NCI-H128 (cell line): ENCODE data around the gene SLC15A3.
"Not testable (repeated sequence)": the region's sequence is repeated elsewhere in the genome, so short reads cannot be mapped to it uniquely, and the experiment has no call there.

ENCODE experiments used
- DNase-seq: peaks from one replicate; lab custom pipeline; 2025; ENCODE audit not compliant: unreplicated experiment; lab: John Stamatoyannopoulos, UW

SLC15A3 gene

DNA sequence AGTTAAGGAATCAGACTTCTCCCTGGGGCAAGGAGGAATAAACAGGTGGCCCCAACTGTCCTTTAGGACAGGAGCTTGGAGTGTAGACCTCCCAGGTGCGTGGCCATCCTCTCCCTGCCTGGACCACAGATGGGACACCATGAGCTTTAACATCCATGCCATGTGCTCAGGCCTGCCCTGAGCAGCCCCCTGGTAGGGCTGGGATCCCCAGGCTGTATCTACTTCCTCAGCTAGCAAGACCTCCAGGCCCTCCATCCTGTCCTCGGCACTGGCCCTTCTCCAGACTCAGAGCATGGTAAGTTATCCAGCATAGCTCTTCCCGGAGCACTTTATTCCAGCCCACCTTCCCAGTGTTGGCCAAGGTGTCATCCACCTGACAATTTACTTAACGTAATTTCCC, 25.2 kb upstream of the SLC15A3 start:
- no peak for DNase-seq

DNA sequence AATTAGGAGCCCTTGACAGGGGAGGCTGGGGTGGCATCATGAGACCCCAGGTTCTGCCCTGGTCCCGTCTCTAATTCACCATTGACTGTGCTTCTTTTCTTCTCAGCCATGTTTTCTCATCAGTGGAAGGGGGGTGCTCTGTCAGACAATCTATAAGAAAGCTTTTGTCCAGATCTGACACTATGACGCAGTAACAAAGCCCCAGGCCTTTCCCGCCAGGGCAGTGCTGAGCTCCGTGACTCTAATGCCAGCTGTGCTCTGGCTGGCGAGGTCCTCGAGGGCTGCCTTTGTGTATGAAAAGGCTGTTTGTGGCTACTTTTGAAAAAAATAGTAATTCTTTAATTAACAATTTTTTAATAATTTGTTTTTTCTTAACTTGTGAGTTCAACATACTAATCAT, 22.8 kb upstream of the SLC15A3 start:
- no peak for DNase-seq

DNA sequence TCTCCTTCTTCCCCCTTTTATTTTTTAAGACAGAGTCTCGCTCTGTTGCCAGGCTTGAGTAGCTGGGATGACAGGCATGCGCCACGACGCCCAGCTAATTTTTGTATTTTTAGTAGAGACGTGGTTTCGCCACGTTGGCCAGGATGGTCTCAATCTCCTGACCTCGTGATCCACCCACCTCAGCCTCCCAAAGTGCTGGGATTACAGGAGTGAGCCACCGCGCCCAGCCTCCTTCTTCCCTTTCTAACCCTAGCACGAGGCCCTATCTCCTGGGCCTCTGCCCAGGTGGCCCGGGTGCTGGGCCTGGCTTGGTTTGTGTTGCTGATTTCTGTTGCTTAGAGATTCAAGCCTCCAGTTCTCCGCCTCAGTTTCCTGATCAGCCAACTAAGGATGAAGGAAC, 22.3 kb upstream of the SLC15A3 start:
- not testable (repeated sequence) for DNase-seq

- no peak for DNase-seq
Measured at GRCh38 chr11:60973699-60974098, 21.7 kb upstream of the SLC15A3 start.

DNA sequence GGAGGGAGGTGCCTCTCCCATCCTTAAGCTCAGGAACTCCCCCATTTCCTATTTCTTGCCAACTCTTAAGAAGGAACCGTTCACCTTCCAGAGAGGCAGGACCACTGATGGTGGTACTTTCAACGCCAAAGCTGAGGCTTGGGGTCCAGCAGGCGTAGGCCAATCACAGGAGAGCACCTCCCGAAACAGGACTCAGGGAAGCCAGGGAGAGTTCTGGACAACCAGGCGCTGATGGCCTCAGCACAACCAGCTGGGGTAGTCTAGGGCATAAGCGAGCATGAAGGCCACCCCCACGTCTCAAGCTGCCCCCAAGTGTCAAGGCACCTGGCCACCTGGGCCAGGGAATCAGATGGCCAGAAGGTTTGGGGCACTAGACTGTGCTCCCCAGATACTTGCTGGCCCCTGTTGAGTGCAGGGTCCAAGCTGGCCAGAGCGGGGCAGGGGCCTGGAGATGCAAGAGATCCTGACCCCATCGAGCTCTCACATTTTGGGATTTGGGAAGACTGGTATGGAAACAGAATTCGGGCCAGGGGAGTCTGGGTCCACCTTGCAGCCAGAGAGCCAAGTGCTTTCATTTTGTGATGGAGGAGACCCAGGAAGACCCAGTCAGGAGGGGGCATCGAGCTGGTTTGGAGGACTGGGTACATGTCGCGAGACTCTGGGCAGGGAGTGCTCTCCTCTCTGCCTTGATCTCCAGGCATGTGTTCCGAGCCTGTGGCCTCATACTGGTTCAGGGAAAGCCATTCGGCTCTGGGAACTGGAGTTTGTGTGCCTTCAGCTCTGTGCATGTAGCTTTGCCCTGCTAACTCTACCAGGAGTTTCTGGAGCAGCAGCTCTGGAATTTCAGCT, 20.4 kb upstream of the SLC15A3 start:
- no peak for DNase-seq

GRCh38 chr11:60971520-60971919, 19.5 kb upstream of the SLC15A3 start, which contains the start of gene CD6:
CD6 (plus strand) TSS chr11:60971680; CDS start chr11:60971866, 186 bp downstream.
- DNase-seq, result no peak

- no peak for DNase-seq
Measured at GRCh38 chr11:60970890-60971289, 18.9 kb upstream of the SLC15A3 start.

DNA sequence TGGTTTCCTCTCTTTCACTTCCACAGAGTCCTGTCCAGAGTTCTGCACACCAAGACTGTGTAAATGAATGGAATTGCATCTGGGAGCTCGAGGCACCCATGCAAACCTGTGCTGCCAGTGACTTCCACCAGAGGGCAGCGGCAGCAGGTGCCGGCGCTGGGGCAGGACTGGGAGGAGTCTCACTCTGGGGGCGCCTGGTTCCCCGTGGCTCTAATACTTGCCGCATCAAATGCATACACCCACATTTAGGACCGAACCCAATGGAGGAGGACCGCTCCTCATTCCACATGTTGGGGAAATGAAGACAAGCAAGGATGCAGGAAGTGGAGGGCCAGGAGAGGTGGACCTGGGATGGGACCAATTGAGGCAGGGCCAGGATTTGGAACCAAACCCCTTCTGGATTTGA, 18.4 kb upstream of the SLC15A3 start:
- DNase-seq, result no peak

GRCh38 chr11:60968223-60968622, 16.2 kb upstream of the SLC15A3 start:
- no peak for DNase-seq

DNA sequence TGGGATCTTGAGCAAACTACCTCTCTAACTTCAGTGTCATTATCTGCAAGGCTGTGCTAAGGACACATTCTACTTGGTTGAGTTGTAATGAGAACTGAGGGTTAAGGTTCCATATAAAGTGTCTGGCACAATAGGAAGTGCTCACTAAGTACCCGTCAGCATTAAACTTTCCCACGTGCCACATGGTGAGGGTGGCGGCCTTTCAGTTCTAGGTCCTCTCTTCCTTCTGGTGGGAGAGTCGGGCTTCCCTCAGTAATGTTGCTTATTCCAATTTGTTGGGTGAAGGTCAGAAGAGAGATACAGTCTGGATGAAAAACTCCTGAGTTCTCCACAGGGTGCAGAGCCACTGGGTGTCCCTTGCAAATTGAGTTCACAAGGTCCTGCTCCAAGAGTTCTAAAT, 14.9 kb upstream of the SLC15A3 start:
- no peak for DNase-seq

- no peak for DNase-seq
Measured at GRCh38 chr11:60964801-60965200, 12.8 kb upstream of the SLC15A3 start.

DNA sequence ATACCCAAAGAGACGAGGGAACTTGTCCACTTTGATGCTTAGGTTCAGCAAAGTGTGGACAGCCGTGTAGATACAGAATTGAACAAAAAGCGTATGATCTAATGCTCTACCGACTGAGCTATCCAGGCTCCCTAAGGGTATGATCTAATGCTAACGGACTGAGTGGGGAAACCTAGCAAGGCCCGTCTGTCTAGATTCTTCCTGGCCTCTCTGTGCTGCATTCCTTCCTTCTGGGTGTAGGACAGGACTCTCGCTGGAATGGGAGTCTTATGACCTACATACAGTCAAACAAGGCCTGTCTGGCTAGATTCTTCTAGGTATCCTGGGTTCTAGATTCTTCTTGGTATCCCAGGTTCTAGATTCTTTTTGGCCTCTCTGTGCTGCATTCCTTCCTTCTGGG, 8.4 kb upstream of the SLC15A3 start:
- DNase-seq, result no peak

DNA sequence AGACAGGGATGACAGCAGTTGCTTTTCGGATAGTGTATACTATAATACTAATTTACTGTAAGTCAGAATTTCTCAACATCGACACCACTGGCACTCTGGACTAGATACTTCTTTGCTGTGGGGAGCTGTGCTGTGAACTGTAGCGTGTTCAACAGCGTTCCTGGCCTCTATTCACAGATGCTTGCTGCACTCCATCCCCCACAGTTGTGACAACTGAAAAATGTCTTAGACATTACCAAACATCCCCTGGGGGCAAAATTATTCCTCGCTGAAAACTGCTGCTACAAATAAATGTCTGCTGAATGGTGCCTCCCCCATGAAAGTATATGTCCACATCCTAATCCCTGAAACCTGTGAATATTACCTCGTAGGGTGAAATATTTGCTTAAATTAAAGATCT, 7.5 kb upstream of the SLC15A3 start:
- DNase-seq, result no peak

- DNase-seq, result no peak
Measured at GRCh38 chr11:60957188-60957587, 5.2 kb upstream of the SLC15A3 start.

DNA sequence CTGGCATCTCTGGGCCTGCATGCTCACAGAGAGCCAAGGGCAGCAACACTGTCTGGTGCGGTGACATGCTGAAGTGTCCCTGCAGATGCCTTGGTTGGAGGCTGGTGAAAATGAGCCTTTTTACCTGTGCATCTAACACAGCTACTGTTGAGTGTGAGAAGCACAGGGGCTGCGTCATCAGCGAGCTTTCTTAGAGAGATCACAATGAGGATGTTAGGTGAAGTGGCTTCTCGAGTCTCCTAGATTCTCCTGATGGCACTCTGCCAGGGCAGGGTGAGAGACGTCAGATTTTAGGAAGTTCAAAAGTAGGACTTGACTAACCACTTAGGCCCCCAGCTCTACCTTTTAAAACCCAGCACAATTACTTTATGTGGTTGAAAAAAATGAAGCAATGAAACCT, 3.6 kb upstream of the SLC15A3 start:
- peak; percentile 82 for DNase-seq

- no peak for DNase-seq
Measured at GRCh38 chr11:60954421-60954820, 2.4 kb upstream of the SLC15A3 start.

- DNase-seq, result no peak
Measured at GRCh38 chr11:60953781-60954180, 1.8 kb upstream of the SLC15A3 start.

DNA sequence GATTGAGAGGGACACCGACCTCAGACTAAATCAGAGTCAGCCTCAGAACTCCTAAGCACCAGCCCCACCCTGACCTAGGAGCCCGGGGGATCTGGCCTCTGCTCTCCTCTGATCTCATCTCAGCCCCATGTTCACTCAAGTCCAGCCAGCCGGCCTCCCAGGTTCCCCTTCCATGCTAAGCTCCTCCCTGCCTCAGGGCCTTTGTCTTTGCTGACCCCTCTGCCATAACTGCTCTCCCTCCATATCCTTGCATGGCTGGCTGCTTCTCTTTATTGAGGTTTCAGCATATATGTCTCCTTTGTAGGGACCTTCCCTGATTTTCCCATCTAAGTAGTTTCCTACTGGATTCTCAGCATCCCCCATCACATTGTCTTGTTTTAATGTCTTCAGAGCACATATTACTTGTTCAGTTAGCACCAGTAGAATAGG, 780 bp upstream of the SLC15A3 start:
- DNase-seq, result no peak

DNA sequence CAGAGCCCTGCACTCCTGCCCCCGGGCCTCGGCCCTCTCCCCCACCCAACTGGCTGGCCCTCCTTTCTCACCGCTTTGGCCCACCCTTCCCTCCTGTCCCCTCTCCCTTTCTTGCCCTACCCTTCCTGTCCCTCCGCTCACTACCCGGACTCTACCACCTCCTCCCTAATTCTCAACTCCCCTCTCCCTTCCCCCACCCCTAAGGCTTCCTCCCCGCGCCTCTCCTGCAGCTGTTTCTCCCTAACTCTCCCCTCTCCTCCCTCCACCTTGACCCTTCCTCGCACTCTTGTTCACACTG, 421 bp downstream of the SLC15A3 start:
- DNase-seq, result no peak

GRCh38 chr11:60950933-60951605, 907 bp downstream of the SLC15A3 start:
- no peak for DNase-seq

- DNase-seq, result no peak
Measured at GRCh38 chr11:60950024-60950423, 2.0 kb downstream of the SLC15A3 start.

DNA sequence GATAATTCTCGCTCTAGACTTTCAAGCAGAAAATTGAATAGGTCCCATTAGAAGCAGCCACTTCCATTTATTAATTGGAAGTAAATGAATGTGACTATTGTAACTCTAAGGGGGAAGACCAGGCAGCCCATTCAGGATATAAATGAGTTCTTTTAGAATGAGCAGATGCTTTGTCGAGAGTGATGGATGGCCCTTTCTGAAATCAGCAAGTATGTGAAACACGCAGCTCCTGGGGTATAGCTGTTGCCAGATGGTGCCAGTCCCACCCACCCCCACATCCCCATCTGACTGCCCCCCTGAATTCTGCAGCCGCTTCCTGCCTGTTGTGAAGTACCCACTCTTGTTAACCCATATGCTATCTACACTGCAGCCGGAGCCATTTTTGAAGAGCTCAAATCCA, 3.7 kb downstream of the SLC15A3 start:
- DNase-seq, result no peak

DNA sequence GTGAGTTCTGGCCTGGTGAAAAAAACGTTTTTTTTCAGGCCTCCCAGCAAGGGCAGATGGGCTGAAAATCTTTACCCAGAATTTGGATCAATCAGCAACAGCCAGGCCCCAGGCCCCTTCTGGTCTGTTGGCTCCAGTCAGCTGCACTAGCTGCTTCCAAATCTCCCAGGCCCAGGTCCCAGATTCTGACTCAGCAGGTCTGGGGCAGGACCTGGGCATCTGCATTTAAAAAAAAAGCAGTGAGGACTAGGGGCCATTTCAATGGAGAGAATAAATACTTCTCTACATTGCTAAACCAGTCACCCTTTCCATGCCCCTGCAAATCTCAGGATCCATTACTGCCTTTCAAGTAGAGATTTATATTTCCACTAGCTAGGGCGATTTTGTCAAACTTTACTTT, 4.3 kb downstream of the SLC15A3 start:
- DNase-seq, result no peak
